ENCODE measurements around the gene FGR.

GRCh38 chr1:27682351-27682944, 47.5 kb upstream of the FGR start:
- no peak for TF ChIP-seq CTCF (IDR thresholded peaks at IDR 0.05)
- no peak for TF ChIP-seq POLR2A (IDR thresholded peaks at IDR 0.05)

Measured in heart left ventricle (tissue), 13 donors.